Neural cell (in vitro differentiated cells): ENCODE data around the gene CDKAL1.

Experiments used
- EP300 ChIP-seq: fragments of 450-650 bp; conservative IDR thresholded peaks from 2 replicates; pipeline ENCODE4 v1.6.1; 2014; ENCODE audit warnings: antibody characterized with exemption, mild to moderate bottlenecking, moderate library complexity; ENCODE audit not compliant: poor library complexity, severe bottlenecking
- EZH2 ChIP-seq: fragments of 200-600, 300-800 bp; shearing (Covaris generic), sonication (generic); IDR thresholded peaks from 2 replicates; pipeline ENCODE4 v1.6.1; 2014; ENCODE audit warnings: antibody characterized with exemption, low read length, borderline replicate concordance, mild to moderate bottlenecking; ENCODE audit not compliant: insufficient read depth, poor library complexity, severe bottlenecking
- MXI1 ChIP-seq: fragments of 450-650 bp; conservative IDR thresholded peaks from 2 replicates; pipeline ENCODE4 v1.6.1; 2014; ENCODE audit warnings: antibody characterized with exemption, mild to moderate bottlenecking; ENCODE audit not compliant: poor library complexity, severe bottlenecking
- POLR2AphosphoS5 ChIP-seq: IDR thresholded peaks from 2 replicates; pipeline ENCODE4 v1.6.1; 2012
- RAD21 ChIP-seq: fragments of 450-650 bp; conservative IDR thresholded peaks from 2 replicates; pipeline ENCODE4 v1.6.1; 2014; ENCODE audit warnings: antibody characterized with exemption, mild to moderate bottlenecking, moderate library complexity
- REST ChIP-seq: IDR thresholded peaks from 2 replicates; pipeline ENCODE4 v1.6.1; 2012; ENCODE audit warnings: borderline replicate concordance
- SMC3 ChIP-seq: fragments of 450-650 bp; conservative IDR thresholded peaks from 2 replicates; pipeline ENCODE4 v1.6.1; 2014; ENCODE audit warnings: antibody characterized with exemption, mild to moderate bottlenecking, moderate library complexity; ENCODE audit not compliant: poor library complexity
- TAF1 ChIP-seq: IDR thresholded peaks from 2 replicates; pipeline ENCODE4 v1.6.1; 2012; ENCODE audit warnings: low read depth
- TF ChIP-seq, protein P1 (sequence below): fragments of 450-650 bp; IDR thresholded peaks from 2 replicates; pipeline ENCODE4 v1.5.1; 2014; ENCODE audit warnings: antibody characterized with exemption, mild to moderate bottlenecking, moderate library complexity; ENCODE audit not compliant: poor library complexity, severe bottlenecking

DNA sequence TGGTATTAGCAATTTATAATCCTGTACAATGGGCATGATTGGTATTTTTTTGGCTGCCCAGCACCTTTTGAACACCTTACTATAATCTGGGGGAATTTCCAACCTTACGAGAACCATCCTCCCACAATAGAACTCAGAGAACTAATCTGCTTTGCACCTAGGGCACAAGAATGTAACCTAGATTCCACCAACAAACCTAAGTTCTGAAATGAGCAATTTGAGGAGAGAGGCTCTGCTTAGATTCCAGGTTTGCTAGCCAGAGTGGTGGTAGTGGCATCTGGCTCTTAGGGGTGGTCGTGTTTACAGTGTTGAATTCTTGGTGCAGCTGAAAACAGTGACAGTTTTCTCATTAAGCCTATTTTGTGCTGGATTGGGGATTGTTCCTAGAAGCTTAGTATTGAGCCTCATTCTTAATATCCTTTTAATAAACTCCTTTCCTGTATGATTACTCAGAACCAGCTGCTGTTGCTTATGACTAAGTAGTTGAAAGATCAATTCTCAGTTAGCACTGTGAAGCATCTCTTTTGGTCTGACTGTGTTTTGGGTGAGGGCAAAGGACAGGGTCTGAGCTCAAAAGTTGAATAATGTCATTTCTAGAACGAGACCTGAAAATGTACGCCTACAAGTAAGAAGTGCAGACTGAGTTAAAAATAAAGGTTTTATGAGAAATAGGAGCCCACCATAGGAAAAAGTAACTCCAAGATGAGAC is 385.6 kb downstream of the CDKAL1 start:
- TF ChIP-seq, protein P1, sequence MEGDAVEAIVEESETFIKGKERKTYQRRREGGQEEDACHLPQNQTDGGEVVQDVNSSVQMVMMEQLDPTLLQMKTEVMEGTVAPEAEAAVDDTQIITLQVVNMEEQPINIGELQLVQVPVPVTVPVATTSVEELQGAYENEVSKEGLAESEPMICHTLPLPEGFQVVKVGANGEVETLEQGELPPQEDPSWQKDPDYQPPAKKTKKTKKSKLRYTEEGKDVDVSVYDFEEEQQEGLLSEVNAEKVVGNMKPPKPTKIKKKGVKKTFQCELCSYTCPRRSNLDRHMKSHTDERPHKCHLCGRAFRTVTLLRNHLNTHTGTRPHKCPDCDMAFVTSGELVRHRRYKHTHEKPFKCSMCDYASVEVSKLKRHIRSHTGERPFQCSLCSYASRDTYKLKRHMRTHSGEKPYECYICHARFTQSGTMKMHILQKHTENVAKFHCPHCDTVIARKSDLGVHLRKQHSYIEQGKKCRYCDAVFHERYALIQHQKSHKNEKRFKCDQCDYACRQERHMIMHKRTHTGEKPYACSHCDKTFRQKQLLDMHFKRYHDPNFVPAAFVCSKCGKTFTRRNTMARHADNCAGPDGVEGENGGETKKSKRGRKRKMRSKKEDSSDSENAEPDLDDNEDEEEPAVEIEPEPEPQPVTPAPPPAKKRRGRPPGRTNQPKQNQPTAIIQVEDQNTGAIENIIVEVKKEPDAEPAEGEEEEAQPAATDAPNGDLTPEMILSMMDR, result no peak
- TF ChIP-seq TAF1 (no peak), REST (no peak), RAD21 (no peak), SMC3 (no peak), EZH2 (no peak), MXI1 (no peak), EP300 (no peak), POLR2AphosphoS5 (no peak)
